GM11168 (cell line): ENCODE results near the gene RPGRIP1.
"Not testable (repeated sequence)": the region's sequence is repeated elsewhere in the genome, so short reads cannot be mapped to it uniquely, and the experiment has no call there.

Experiments
- in situ Hi-C: fragments of 300-500 bp; cut with MboI; formaldehyde crosslinking; loops from one replicate; pipeline ENCODE4 v1.12.0; 2022; ENCODE audit warnings: low sequenced_read_pairs; ENCODE audit not compliant: unreplicated experiment

The RPGRIP1 gene

DNA sequence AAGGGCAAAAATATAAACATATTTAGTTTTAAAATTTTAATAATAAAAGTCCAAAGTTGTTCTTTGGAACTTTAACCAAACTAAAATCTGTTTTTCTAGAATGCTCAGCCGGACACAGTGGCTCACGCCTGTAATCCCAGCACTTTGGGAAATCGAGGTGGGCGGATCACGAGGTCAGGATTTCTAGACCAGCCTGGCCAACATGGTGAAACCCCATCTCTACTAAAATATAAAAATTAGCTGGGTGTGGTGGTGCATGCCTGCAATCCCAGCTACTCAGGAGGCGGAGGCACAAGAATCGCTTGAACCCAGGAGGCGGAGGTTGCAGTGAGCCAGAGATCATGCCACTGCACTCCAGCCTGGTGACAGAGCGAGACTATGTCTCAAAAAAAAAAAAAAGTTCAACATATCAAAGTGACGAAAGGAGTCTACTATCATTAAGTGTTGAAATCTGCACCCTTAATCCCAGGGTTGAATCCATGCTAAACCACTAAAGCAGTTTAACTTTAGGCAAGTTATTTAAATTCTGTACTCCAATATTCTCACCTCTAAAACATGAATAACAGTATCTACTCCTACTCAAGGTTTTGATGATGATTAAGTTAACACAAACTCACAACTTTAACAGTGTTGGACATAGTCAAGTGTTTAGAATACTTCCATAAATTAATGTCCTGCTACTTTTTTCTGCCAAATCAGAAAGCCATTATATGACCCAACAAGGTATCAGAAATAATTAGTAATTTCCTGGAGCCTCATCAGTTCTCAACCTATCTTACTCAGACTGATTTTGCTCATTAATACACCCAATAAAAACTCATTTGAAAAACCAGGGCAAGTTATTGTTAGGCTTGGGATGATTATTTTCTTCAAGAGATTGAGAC, 21.6 kb upstream of the RPGRIP1 start:
- in situ Hi-C loops = no loop called here

DNA sequence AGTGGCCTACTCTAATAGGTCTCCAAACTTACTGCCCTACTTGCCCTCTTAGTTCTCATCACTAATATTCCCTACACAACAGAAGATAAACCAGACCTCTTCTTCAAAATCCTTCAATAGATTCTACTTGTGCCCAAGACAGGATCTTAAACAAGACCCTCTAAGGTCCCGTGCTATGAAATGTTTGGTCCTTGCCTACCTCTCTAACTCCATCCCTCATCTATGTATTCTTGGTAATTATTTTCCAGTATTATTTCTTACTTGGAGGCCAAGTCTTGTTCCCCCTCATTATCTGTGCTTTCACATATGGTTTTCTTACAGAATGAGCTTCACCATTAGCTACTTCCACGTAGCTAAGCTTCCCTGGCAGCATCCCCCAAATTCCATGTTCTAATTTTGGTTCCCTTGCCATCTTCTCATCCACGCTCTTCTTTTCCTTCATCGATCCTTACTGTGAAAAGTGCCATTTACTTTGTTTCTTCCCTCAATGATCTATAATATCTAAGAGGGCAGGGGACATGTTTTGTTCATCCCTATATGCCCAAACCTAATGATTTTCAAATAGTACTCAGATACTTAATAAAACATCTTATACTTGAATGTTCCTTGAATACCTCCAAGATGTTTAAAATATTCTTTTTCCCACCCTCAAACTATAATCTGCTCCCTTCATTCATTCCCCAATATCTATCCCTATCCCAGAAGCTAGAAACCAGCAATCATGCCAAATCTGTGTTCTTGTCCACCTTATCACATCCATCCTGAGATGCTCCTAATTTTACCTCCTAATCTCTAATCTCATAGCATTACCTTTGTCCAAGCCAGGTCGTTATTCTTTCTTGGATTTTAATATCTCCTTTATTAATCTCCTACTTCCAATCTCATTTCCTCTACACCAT, 20.7 kb upstream of the RPGRIP1 start:
- in situ Hi-C loops = no loop called here

DNA sequence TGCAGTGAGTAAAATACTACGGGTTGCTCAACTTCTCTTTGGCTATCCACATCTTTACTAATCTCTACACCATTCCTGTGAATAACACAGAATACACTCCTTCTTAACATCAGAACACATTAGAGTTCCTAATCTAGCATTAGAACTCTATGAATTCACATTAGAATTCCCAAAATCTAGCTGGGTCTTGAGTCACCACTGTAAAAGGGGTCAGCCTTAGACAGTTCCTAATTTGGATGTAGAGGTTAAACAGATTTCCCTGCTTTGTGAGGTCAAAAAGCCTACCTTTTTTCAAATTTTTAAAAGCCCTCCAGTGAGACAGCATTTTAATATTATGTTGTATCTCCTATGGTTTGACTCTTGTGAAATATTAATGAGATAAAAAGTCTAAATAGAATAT, 18.1 kb upstream of the RPGRIP1 start:
- in situ Hi-C loops = no loop called here

DNA sequence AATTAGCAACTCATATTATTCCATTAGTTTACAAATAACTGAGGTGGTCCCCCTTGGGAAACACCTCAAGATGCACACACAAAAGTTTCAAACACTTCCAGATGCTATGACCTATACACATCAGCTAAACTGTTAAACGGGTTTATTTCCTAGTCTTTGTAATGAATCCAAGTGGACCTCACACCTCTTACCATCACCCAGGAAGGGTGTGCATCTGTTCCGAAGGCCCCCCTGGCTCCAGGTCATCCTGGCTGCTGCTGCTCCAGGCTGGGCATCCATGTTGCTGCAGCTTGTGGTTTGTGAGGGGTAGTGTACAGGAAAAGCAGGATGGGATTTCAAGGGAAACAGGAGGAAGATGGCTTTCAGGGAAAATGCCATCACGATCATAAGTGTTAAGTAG, 17.5 kb upstream of the RPGRIP1 start:
- in situ Hi-C loops = no loop called here

DNA sequence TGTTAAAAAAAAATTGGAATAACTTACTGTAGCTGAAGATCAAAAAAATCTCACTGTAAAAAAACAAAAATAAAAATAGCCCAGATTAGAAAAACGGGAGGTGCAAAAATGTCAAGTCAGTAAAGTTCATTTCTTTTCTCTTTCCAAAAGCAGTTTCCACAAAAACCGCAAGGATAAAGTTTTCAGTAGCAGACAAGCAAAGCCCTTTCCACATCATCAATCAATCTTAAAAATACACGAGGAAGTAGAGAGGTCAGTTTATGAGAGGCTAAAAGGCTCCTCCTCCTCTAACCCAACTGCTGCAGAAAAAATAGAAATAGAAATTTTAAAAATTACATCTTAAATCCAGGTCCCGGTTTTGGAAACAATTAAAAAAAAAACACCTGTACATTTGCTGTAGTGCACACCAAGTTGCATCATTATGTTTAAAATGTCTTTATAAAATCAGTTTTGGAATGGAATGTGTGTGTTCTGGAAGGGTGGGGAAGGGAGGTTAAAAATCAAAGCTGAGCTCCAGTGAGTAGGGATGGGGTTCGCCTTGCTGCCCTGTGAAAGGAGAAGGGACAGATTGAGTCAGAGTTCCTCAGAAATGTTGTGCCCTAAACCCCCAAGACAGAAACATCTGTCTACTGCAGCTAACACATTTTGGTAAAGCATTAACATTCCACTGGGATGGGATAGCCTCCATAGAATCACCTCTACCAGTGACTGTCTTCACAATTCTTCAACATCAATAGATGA, 16.4 kb upstream of the RPGRIP1 start:
- in situ Hi-C loops = no loop called here

DNA sequence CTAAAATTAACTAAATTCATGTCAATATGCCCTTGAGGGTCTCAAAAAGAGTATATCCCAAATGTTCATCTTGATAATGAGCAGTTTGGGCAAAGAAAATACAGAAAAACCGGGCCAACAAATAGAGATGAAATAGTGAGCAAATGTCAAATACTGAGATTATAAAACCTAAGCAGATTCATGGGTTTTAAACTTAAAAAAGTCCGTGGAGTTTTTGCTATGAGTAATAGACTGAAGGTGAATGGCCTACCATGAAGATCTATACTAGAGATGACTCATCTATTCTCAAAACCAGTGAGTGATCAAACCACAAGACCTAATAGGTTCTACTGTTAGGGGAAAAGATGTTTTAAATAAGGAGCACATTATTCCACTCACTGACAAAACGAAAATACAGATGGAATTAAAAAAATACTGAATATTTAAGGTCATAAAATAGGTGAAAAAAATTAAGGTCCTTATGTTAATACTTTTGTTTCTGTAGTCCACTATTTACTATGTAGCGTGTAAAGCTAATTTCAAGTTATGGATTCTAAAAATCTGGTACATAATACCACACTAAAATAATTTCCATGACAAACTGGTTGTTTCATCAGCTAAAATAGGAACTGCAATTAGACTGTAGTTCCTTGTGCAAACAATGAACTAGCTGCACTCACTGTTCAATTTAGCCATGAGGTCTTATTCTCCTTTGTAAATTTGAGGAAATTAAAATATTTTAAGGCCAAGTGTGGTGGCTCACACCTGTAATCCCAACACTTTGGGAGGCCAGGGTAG, 15.7 kb upstream of the RPGRIP1 start:
- in situ Hi-C loops = no loop called here

DNA sequence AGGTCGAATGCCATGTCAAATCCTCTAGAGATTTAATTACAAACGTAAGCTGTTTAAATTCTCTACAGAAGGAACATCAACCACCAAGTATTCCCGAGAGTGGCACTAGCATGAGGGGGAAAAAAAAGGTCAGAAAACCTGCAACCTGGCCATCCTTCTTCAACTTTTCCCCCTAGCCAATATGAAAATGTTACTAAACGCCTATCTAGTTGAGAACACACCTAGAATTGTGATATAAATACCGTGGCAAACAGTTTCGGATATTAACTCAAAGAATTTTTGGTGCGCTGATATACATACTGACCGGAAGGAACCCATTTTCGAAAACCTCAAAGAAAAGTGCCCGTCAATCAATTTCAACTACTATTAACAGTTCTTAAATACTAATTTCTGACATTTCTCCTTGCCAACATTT, 12.4 kb upstream of the RPGRIP1 start:
- in situ Hi-C loops = no loop called here

DNA sequence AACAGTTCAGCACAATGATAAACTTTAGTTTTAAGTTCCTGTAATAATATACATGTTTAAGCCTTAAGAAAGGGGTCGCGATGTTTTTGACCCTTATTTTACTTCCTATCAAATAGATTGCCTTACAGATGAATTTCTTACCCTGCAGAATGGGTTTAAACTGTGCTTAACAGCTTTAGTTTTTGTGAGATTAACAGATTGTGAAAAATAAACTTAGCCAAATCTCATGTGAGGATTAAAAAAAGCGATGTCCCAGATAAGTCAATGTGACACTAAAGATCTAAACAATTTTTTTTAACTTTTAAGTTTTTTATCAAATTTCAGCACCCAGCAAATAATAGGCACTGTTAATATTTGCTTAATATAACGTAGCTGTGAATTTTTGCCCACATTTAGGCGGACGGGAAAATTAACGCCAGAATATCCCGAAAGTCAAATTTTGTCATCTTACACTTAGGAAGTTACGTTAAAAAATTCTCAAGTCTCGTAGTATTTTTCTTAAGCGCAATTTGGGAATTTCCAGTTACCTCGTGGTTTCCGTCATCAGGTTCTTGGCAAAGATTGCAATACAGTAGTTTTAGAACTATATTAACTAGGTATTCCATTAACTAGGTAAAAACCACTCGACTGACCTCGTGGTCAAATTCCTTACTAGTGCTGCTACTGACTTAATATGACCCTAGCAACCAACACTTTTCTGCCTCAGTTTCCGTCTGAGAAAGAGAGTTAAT, 11.8 kb upstream of the RPGRIP1 start:
- in situ Hi-C loops = no loop called here

DNA sequence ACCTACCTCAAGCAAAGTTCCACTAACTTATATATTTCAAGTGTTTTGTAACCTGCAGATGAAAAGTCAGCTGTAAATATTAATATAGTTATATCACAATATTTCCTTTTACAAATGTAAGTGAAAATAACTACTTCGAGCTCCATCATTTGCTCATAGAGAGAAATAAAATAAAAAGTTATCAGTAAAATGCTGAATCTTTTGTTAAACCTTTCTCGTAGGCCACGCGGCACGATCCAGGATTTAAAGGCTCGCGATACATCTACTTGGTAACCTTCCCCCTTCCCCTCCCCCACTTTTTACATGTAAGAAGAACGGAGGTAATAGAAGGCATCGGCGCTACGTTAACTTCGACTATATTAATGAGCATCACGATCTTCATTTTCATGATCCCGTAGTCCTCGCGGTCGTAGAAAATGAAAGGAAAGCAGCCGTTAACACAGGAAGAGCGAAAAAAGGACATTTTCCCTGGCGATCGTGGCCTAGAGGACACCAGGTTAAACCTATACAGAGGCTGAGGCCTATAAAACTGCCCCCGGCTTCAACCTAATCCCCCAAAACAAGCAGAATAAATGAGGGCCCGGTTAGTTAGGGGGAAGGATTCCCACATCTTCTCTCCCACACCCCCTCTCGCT, 11.1 kb upstream of the RPGRIP1 start:
- in situ Hi-C loops = no loop called here

DNA sequence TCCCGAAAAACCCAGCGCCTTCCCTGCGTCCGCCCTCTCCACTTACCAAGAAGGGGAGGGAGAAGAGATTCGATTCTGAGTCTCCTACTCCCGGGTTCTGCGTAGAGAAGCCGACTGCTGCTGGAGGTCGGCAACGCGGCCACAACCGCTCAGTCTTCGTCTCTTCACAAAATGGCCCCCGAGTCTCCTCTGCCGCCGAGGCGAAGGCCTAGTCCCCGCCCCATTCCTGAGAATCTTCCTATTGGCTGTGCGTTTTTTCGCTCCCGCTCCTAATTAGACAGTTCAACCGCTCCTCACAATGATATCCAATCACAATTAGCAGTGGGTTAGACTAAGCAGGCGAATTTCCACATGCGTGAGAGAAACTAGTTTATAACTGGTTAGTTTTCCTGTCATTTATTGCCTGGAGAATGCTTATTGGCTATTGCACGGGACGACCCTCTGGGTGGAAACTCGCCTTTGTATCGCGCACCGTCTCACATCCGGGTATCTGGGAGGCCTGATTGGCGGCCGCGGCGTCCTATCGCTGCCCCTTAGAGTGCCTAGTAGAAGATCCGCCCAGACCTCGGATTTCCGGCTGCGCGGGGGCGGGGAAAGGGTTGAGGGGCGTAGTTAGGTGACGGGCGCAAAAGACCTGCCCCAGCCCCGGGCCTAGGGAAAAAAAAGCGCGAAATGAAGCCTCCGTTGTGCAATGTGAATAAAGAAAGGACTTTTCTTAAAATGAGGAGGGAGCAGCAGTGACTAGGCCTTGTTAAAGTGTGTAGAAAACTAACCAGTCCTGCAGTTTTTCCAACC, 10.4 kb upstream of the RPGRIP1 start, which contains the start of gene HNRNPC:
Gene HNRNPC (minus strand): TSS at position 191 of the 795 bp plus-strand sequence. CDS start 35,249 bp downstream, outside the sequence.
- in situ Hi-C loops = no loop called here

DNA sequence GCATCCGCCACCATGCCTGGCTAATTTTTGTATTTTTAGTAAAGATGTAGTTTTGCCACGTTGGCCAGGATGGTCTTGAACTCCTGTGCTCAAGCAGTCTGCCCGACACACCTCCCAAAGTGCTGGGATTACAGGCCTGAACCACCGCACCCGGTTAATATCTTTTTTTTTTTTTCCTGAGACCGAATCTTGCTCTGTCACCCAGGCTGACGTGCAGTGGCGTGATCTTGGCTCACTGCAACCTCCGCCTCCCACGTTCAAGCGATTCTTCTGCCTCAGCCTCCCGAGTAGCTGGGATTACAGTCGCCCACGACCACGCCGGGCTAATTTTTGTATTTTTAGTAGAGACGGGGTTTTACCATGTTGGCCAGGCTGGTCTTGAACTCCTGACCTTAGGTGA, 7.2 kb upstream of the RPGRIP1 start:
- in situ Hi-C loops = not testable (repeated sequence)

DNA sequence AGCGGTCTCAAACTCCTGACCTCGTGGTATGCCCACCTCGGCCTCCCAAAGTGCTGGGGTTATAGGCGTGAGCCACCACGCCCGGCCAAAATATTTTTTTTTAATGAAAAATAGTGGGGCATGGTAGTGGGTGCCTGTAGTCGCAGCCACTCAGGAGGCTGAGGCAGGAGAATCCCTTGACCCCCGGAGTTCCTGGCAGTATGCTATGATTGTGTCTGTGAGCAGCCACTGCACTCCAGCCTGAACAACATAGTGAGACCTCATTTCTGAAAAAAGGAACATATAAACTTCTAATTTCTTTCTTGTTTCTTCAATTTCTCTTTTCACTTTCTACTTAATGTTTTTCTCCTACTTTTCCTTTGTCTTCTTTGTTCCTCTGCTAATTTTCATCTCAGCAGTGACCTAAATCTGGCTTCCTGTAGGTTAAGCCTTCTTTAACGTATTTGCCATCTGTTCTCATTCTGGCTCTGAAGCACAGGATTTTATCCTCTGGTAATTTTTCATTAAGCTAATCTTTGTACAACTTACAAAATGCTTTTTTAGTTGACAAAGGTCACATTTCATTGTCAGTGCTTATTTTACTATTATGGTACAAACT, 4.5 kb upstream of the RPGRIP1 start:
- in situ Hi-C loops = no loop called here

DNA sequence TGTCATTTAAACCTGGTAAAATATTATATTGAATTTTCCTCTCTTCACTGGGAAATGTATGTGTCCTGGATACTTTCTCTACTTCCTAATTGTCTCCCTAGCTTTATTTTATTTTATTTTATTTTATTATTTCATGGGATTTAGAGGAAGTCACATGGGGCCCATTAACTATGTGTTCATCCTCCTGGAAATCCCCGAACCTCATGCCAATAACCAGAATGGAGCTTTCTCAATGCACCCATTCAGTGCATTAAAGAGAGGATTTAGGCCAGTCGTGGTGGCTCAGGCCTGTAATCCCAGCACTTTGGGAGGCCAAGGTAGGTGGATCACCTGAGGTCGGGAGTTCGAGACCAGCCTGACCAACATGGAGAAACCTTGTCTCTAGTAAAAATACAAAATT, 1.3 kb upstream of the RPGRIP1 start:
- in situ Hi-C loops = no loop called here

DNA sequence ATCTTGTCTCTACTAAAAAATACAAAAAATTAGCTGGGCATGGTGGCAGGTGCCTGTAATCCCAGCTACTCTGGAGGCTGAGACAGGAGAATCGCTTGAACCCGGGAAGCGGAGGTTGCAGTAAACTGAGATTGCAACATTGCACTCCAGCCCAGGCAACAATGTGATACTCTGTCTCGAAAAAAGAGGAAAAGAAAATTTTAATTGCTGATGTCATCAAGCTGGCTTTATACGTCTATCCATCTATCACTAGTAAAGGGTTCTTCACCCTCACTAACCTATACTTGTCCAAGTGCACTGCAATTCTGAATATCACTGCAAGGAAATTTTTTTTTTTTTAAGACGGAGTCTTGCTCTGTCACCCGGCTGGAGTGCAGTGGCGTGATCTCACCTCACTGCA, 2.0 kb downstream of the RPGRIP1 start:
- in situ Hi-C loops = not testable (repeated sequence)

DNA sequence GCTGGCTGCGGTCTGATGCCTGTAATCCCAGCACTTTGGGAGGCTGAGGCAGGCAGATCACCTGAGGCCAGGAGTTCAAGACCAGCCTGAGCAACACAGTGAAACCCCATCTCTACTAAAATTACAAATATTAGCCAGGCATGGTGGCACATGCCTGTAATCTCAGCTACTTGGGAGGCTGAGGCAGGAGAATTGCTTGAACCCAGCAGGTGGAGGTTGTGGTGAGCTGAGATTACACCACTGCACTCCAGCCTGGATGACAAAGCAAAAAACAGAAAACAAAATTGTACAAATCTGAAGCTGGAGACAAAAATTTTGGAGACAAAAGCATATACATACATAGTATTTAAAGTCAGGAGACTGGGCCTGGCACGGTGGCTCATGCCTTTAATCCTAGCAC, 6.6 kb downstream of the RPGRIP1 start:
- in situ Hi-C loops = not testable (repeated sequence)

DNA sequence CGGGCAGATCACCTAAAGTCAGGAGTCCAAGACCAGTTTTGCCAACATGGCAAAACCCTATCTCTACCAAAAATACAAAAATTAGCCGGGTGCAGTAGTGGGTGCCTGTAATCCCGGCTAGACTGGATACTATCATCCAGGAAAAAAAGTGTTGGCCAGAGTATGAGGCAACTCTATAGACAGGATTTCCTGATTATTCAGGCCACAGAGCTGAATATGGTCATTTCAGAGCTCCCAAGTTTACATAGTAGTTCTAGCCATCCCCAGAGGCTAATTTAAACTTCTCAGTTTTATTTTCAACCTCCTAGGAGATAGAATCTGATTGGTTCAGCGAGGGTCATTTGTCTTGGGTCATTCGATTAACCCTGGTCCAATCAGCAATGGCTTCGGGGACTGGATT, 7.3 kb downstream of the RPGRIP1 start:
- in situ Hi-C loops = no loop called here

DNA sequence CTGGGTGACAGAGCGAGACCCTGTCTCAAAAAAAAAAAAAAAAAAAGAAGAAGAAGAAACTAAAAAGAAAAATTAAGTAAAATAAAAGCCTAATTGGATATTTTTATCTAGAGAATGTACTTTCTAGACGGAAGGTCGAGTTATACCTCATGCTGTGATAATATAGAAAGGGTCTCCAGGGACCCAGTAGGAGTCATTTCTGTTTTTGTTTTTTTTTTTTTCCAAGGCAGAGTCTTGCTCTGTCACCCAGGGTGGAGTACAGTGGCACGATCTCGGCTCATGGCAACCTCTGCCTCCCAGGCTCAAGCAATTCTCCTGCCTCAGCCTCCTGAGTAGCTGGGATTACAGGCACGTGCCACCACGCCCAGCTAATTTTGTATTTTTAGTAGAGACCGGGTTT, 14.1 kb downstream of the RPGRIP1 start:
- in situ Hi-C loops = not testable (repeated sequence)
